ENCODE measurements around the gene FPGS. TPM values are rescaled to one million over a fixed set of nuclear protein-coding genes. Genes with fewer than 3 reads are reported as not detected.

Gene FPGS
- total RNA-seq, 1 experiment from 2014 or later = 81.7 TPM

- TF ChIP-seq, protein P1, sequence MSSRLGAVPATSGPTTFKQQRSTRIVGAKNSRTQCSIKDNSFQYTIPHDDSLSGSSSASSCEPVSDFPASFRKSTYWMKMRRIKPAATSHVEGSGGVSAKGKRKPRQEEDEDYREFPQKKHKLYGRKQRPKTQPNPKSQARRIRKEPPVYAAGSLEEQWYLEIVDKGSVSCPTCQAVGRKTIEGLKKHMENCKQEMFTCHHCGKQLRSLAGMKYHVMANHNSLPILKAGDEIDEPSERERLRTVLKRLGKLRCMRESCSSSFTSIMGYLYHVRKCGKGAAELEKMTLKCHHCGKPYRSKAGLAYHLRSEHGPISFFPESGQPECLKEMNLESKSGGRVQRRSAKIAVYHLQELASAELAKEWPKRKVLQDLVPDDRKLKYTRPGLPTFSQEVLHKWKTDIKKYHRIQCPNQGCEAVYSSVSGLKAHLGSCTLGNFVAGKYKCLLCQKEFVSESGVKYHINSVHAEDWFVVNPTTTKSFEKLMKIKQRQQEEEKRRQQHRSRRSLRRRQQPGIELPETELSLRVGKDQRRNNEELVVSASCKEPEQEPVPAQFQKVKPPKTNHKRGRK (CRISPR knock-in tag; IDR thresholded peaks at IDR 0.05; ENCODE audit: borderline replicate concordance) = no peak
- no peak for TF ChIP-seq KAT7 (CRISPR knock-in tag; IDR thresholded peaks at IDR 0.05; ENCODE audit: borderline replicate concordance)
- TF ChIP-seq ZNF317 (CRISPR knock-in tag; IDR thresholded peaks at IDR 0.05; ENCODE audit: borderline replicate concordance, low read depth) = no peak
- TF ChIP-seq NFATC4 (CRISPR knock-in tag; IDR thresholded peaks at IDR 0.05) = no peak
- TF ChIP-seq, protein P2, sequence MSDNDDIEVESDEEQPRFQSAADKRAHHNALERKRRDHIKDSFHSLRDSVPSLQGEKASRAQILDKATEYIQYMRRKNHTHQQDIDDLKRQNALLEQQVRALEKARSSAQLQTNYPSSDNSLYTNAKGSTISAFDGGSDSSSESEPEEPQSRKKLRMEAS (CRISPR knock-in tag; IDR thresholded peaks at IDR 0.05) = peak; percentile 53
- TF ChIP-seq TEAD4 (CRISPR knock-in tag; IDR thresholded peaks at IDR 0.05) = no peak
- peak; percentile 66 for TF ChIP-seq FOXP1 (CRISPR knock-in tag; IDR thresholded peaks at IDR 0.05; ENCODE audit: borderline replicate concordance)
- TF ChIP-seq MYBL2 (CRISPR knock-in tag; IDR thresholded peaks at IDR 0.05) = peak; percentile 27; the same call in 1 of the 2 replicates
- TF ChIP-seq ERG (CRISPR knock-in tag; IDR thresholded peaks at IDR 0.05) = no peak
- TF ChIP-seq NFYB (CRISPR knock-in tag; conservative IDR thresholded peaks at IDR 0.05; ENCODE audit: low read depth) = peak; percentile 62; the same call in 1 of the 2 replicates
- 0 out of 2 replicates have a peak, but pooled peaks have one; percentile 77 for TF ChIP-seq ZNF138 (CRISPR knock-in tag; conservative IDR thresholded peaks at IDR 0.05)
- no peak for TF ChIP-seq USF2 (CRISPR knock-in tag; IDR thresholded peaks at IDR 0.05)
- TF ChIP-seq ZNF121 (CRISPR knock-in tag; IDR thresholded peaks at IDR 0.05) = no peak
- no peak for TF ChIP-seq NFE2L1 (CRISPR knock-in tag; IDR thresholded peaks at IDR 0.05)
- TF ChIP-seq, protein P3, sequence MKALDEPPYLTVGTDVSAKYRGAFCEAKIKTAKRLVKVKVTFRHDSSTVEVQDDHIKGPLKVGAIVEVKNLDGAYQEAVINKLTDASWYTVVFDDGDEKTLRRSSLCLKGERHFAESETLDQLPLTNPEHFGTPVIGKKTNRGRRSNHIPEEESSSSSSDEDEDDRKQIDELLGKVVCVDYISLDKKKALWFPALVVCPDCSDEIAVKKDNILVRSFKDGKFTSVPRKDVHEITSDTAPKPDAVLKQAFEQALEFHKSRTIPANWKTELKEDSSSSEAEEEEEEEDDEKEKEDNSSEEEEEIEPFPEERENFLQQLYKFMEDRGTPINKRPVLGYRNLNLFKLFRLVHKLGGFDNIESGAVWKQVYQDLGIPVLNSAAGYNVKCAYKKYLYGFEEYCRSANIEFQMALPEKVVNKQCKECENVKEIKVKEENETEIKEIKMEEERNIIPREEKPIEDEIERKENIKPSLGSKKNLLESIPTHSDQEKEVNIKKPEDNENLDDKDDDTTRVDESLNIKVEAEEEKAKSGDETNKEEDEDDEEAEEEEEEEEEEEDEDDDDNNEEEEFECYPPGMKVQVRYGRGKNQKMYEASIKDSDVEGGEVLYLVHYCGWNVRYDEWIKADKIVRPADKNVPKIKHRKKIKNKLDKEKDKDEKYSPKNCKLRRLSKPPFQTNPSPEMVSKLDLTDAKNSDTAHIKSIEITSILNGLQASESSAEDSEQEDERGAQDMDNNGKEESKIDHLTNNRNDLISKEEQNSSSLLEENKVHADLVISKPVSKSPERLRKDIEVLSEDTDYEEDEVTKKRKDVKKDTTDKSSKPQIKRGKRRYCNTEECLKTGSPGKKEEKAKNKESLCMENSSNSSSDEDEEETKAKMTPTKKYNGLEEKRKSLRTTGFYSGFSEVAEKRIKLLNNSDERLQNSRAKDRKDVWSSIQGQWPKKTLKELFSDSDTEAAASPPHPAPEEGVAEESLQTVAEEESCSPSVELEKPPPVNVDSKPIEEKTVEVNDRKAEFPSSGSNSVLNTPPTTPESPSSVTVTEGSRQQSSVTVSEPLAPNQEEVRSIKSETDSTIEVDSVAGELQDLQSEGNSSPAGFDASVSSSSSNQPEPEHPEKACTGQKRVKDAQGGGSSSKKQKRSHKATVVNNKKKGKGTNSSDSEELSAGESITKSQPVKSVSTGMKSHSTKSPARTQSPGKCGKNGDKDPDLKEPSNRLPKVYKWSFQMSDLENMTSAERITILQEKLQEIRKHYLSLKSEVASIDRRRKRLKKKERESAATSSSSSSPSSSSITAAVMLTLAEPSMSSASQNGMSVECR (CRISPR knock-in tag; IDR thresholded peaks at IDR 0.05; ENCODE audit: borderline replicate concordance) = peak; percentile 41; the same call in 1 of the 2 replicates
Measured at GRCh38 chr9:127754099-127755060, 48.3 kb upstream of the FPGS start (continued).

Data from WTC11 (cell line).